Muscle of arm (tissue), 12 donors: ENCODE data around the gene PLK1. TPM values are rescaled to one million over a fixed set of nuclear protein-coding genes. Genes with fewer than 3 reads are reported as not detected.

Source experiments
- DNase-seq: peaks from one replicate; pipeline ENCODE4 v3.0.0-alpha.2; 2013
- polyA plus RNA-seq, 12 donors: library from polyadenylated mRNA; unstranded; fragments of 120-200 nt; gene quantifications; one replicate each; pipeline ENCODE4 v1.2.1, GENCODE V29; 2013; ENCODE audit not compliant: insufficient read length in 12 of 12

PLK1 gene
- polyA plus RNA-seq, 12 donors = 8.7 to 28.4 (median 13.1) TPM; not detected in 1

- no peak for DNase-seq
These were observed 1.7 kb upstream of the PLK1 start for GRCh38 chr16:23676924-23677480.

DNA sequence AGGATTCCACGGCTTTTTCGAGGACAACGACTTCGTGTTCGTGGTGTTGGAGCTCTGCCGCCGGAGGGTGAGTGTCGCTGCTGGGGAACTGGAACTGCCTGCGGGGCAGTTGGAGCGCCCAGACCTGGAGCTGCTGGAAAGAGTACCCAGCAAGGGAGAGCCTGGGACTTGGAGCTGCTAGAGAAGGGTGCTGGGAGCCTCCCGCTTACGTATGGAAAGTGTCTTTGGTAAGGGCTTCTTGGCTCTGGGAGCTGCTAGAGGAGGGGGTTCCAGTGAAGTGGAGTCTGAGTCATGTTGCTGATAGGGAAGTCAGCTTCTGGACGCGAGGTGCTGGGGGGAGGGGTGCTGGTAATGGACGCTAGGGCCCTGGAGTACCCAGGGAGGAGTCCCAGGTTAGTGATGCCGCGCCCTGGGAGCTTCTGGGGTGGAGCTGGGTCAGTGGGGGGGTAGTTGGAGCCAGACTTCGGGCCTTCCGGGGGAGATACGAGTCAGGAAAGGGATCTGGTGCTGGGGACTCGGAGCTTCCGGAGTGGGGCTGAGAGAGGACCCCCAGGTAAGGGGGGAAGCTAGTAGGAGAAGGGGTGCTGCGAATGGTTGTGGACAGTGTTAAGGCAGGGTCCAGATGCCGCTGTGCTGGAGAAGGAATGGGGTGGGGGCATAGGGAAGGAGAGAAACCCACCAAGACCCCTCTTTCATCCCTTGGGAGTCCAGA is 741 bp downstream of the PLK1 start:
- DNase-seq = no peak

DNA sequence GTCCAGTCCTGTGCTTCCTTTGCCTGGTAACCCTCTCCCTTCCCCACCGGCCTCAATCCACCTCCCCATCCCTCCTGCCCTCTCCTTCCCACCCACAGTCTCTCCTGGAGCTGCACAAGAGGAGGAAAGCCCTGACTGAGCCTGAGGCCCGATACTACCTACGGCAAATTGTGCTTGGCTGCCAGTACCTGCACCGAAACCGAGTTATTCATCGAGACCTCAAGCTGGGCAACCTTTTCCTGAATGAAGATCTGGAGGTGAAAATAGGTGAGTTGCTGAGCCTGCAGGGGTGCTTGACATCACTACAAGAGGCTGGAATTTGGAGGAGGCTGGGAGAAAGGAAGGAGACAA is 1.3 kb downstream of the PLK1 start:
- no peak for DNase-seq

DNA sequence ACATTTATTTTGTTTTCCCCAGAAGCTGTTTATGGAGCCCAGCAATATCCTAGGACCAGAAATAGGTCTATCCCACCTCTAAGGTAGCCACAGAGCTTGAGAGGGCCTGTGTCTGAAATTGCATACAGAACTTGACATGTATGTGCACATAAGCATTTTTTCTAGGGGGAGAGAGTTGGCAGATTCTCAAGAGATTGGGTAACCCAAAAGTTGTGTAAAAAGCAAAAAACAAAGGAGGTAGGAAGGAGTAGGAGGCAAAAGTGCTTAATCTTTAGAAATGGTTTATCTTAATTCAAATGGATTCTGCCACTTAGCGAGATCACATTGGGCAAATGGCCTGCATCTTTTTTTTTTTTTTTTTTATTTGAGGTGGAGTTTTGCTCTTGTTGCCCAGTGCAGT is 3.5 kb downstream of the PLK1 start:
- no peak for DNase-seq

DNA sequence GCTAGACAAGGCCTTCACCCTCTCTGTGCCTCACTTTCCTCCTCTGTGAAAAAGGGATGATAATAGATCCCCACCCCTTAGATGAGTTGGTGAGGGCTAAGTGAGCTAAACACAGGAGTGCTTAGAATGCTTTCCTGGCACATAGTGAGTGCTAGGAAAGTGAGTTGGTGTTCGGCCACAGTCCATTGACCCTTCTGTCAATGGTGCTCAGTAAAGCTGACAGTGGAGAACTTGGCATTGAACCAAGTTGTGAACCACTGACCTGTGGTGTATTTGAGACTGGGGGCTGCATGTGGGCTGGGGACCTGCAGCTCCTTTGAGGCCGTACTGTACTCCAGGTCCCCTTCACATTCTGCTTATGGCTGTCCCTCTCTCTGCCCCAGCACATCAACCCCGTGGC is 4.8 kb downstream of the PLK1 start:
- DNase-seq = no peak

DNA sequence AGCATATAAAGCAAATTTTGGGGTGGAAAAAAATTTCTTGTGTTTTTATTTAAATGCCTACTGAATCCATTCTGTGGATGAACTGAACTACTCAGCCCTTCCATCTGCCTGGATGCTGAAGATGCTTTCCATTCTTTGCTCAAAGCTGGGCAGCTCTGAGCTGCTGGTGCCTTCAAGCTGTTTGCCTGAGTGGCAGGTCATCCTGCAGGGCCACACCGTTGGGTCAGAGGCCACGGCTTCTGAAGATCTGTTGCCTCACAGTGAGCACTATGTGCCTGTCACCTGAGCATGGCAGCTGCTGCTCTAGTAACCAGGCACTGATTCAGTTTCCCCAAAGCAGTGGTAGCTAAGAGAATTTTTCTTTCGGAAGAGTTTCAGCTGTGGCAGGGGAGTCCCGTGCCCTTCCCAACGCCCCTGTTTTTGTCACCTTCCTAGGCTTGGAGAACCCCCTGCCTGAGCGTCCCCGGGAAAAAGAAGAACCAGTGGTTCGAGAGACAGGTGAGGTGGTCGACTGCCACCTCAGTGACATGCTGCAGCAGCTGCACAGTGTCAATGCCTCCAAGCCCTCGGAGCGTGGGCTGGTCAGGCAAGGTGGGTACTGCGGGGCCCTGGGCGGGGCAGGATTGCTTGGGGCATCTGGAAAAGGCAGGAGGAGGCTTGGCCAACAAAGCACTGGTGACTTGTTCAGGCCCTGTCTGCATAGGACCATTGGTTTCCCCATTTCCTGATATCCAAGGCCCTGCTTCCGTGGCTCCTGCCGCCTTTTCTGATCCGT is 8.5 kb downstream of the PLK1 start:
- no peak for DNase-seq

- DNase-seq = no peak
These were observed 10.9 kb downstream of the PLK1 start for GRCh38 chr16:23689442-23690187.

DNA sequence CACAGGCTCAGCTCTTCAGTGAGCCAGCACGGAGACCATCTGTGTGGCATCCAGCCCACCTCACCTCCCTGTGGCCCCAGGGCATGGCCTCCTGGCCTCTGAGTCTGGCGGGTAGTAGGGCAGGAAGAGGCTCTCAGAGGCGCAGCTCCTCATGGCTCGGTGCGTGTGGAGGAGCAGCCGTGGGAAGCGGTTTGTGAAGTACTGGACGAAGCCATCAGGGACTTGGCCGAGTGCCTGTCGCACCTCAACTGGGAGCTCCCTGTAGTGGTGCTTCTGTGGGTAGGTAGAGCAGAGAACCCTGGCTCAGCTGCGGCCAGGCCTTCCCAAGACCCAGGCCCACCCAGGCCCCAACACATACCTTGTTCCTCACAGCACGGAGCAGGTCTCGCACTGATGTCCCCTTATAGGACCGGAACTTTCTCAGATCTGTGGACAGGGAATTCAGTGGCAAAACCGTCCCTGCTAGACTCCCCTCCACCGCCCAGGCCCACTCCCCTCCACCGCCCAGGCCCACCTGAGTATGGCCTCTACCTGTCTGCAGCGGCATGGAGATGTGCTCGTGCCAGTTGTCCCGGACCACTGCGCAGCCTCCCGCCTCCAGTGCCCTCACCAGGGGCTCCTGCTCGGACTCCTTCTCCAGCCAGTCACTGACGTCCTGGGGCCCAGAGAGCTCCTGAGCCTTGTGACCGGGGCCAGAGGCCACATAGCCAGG is 12.2 kb downstream of the PLK1 start:
- no peak for DNase-seq

DNA sequence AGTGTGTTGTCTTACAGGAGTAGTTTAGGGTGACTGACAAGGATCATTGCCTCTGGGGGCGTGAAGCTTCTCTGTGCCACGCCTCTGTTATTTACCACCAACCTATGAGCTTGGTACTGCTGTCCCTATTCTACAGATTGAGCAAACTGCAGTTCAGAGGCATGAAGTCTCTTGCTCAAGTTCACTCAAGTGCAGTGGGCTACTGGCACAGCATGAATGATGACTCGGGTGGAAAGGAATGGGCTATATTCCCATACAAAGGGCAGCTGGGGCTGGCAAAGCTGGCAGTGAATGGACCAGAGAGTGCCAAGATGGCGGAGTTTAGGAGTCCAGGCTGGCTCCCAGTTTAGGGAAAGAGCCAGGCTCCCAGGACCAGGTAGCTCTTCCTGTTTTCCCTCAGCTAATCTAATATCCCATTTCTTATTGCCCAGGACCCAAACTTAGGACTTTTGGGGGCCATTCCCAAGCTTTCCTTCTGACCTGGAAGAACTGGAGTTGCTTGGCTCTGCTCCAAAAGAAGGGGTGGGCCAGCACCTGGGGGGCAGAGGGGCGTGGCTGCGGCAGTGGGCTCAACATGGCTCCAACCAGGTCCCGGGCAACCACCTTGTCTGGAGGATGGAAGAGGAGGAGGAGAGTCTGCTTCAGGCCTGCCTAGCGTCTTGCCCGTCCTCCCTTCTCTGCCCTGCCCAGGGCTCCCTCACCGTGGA is 12.9 kb downstream of the PLK1 start:
- no peak for DNase-seq

GRCh38 chr16:23692190-23692837 is 13.6 kb downstream of the PLK1 start:
- no peak for DNase-seq

GRCh38 chr16:23694265-23694643 is 15.6 kb downstream of the PLK1 start:
- DNase-seq = no peak

DNA sequence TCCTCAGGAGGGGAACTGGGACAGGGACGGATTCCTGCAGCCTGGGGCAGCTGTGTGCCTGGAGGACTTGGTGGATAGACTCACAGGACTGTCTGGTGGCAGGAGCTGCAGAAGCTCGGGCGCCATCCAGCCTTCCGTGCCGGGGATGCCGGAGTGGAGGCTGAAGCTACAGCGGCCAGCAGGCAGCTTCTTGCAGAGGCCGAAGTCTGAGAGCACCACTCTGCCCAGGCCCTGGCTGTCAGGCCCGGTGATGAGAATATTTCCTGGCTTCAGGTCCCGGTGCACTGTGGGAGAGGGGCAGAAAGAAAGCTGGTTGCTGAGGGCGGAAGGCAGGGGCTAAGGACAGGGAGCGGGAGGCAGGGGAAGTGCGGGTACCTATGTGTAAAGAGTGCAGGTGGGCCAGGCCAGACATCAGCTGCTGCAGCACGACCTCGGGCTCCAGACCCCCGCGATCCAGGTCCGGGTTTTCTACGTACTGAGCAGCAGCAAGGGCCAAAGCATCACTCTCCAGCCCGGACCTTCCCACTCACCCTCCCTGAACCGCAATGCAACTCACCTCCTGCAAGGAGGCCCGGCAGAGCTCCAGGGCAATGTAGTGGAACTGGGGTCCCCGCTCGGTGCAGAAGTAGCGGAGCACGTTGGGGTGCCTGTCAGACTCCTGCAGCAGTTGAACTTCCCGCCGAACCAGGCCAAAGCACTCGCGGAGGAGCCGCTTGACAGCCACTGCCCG is 16.1 kb downstream of the PLK1 start:
- DNase-seq = no peak

DNA sequence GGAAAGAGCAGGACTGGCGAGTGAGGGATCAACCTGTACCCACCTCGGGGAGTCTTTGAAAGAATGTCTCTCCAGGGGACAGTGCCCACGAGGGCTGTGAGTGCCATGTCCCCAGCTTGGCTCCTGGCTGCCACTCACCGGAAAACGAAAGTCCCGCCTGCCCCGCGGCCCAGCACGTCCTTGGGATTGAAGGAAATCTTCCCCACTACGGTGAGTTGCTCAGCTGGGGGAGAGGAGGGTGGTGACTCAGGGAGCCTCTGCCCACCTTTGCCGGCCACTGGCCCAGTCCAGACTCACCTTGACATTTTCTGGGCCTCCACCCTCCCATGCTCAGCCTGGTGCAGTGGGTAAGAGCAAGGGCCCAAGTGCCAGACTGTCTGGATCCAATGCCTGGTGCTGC is 17.1 kb downstream of the PLK1 start:
- DNase-seq = no peak

DNA sequence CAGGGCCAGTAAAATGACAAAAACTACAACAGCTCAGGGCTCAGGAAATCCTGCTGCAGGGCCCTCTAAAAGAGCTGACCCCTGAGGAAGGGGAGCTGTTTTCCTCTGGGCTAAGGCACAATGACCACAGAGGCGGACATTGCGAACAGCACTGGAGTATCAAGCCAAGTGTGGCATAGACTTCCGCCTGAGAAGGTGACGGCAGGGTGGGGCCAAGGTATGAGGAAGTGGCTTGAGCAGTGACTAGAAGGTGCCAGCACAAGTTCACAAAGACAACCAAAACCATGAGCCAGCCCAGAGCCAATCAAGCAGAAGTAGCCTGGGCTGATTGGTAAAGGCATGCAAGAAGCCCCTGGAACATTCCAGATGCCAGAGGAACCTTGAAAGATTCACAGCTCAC is 20.4 kb downstream of the PLK1 start:
- no peak for DNase-seq

DNA sequence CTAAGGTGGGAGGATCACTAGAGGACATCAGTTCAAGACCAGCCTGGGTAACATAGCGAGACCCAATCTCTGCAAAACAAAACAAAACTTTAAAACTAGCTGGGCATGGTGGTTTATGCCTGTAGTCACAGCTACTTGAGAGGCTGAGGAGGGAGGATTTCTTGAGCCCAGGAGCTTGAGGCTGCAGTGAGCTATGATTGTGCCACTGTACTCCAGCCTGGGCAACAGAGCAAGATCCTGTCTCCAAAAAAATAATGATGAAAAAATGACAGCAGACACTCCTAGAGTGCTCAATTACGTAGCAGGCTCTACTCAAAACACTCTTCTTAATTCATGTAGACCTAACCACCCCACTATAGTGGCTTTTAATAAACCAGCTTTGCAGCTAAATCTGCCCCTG is 21.4 kb downstream of the PLK1 start:
- no peak for DNase-seq

DNA sequence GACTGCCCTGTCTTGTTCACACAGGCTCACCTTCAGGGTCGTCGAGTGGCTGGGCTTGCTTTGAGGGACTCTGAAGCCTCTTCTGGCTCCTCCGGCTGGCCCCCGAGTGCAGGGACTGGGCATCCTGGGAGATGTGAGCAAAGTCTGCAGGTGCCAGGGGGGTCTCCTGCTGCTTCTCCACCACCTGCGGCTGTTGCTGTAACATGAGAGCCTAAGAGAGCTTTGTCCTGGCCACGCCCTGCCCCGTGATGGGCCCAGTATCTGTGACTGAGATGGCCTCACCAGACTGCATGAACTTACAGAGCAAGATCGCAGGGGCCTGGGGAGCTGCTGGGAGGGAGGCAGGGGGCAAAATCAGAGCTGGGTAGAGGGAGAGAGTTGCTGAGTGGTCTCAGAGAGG is 21.8 kb downstream of the PLK1 start:
- DNase-seq = no peak

DNA sequence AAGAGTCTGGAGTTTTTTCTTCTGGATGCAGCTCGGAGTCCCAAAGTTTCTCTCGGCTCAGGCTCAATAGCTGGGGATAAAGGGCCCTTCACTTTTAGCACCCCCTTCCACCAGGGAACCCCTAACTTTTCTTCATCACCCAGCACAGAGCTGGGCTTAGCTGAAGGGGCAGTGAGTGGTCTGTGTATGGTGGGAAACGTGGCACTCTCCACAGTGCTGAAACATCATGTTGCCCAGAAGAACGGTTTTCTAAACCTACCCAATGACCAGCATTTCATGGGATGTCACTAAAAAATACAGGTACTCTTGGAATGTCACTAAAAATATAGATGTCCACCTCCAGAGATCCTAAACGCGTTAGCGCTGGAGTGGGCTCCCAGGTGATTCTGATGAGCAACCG is 22.4 kb downstream of the PLK1 start:
- no peak for DNase-seq

GRCh38 chr16:23702951-23703350 is 24.3 kb downstream of the PLK1 start:
- DNase-seq = no peak

DNA sequence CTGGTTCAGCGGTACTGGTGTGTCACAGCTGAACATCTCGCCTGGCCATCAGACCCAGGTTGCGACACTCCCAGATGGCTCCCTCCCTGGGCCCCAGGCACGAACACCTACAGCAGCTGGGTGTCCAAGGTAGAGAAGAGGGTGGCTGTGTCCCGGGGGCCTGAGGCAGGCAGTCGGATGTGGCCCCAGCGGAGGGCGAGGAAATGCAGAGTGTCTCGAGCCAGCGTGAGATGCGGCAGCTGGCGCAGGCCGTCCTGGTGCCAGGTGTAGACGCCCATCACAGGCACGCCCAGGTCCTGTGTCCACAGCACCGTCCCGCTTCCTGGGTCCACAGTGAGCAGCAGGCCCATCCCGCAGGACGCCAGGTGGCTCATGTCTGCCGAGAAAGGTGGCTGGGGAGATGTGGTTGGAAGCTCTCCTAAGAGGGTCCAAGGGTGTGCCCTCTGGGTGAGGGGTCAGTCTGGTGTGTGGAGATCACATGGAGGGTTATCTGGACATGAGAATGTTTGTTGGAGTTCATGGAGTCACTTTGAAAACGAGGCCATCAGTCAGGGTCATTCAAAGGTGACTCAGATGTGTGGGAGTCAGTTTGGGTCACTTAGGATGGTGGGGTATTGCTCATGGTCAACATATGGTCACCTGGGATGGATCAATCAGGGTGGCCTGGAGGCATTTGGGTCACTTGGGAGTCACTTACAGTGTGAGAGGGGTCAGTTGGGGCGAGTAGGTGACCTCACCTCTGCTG is 26.3 kb downstream of the PLK1 start:
- no peak for DNase-seq
